HepG2 (cell line): ENCODE data around the gene SMAD7. TPM values are rescaled to one million over a fixed set of nuclear protein-coding genes. Genes with fewer than 3 reads are reported as not detected.

Experiments used
- ATAC-seq: fragments of 200-7000 bp; cut with Tn5 transposase; 3 replicates; pipeline ENCODE4 v1.9.1; 2020; ENCODE audit warnings: mild to moderate bottlenecking, moderate library complexity
- BruUV-seq: library from RNA; stranded (reverse); fragments of 400-500 nt; replicated peaks from 2 replicates; lab custom pipeline; 2021; lab: Mats Ljungman, UMichigan
- CTCF ChIA-PET: fragments of 300-600 bp; formaldehyde crosslinking; extraction: SDS; loops from one replicate; lab custom pipeline; 2021; ENCODE audit warnings: low total read pairs, inconsistent platforms, low intra/inter-chr PET ratio; lab: Yijun Ruan, JAX
- POLR2A ChIA-PET: fragments of 350-600 bp; sonication (Branson Sonifier 250); formaldehyde crosslinking; loops from one replicate; lab custom pipeline; 2020; ENCODE audit warnings: antibody characterized with exemption, inconsistent platforms; lab: Yijun Ruan, JAX
- DNase-seq: peaks from one replicate; pipeline ENCODE4 v3.0.0-alpha.2; 2015; ENCODE audit warnings: low spot score
- FAIRE-seq: peaks from 3 replicates; lab custom pipeline; 2011; peaks lifted over from hg19 to GRCh38; lab: Jason Lieb, UNC
- H2AFZ ChIP-seq: one replicate; pipeline ENCODE4 v1.6.1; 2011; ENCODE audit warnings: low read length, inconsistent platforms
- H3K27ac ChIP-seq: fragments of 300-600 bp; 3 replicates; pipeline ENCODE4 v1.8.0; 2011; ENCODE audit warnings: mixed run types, mild to moderate bottlenecking, mixed read lengths, low read length, inconsistent platforms; ENCODE audit not compliant: insufficient read depth; ENCODE audit errors: extremely low read length
- H3K27me3 ChIP-seq, 2 experiments: fragments of 200-600 bp in 1 of 2; 2 replicates in 1 of 2; 3 replicates in 1 of 2; pipeline versions ENCODE4 v1.6.0 to v1.8.0; 2011; ENCODE audit warnings: low read length in 2 of 2, mild to moderate bottlenecking in 2 of 2, moderate library complexity in 2 of 2, inconsistent platforms in 1 of 2; ENCODE audit not compliant: insufficient read depth in 2 of 2, control insufficient read depth in 1 of 2
- H3K36me3 ChIP-seq, 2 experiments: fragments of 200-600 bp in 1 of 2; replicated peaks in 1 of 2; 2 replicates in 1 of 2; 3 replicates in 1 of 2; pipeline versions ENCODE4 v1.5.1 to v1.8.0; 2011; ENCODE audit warnings: low read length in 2 of 2, inconsistent platforms in 1 of 2; ENCODE audit not compliant: insufficient read depth in 2 of 2, control insufficient read depth in 1 of 2
- H3K4me1 ChIP-seq: 2 replicates; pipeline ENCODE4 v1.5.1; 2012; ENCODE audit warnings: low read length, inconsistent platforms; ENCODE audit not compliant: insufficient read depth
- H3K4me2 ChIP-seq: 2 replicates; pipeline ENCODE4 v1.6.0; 2011; ENCODE audit warnings: low read depth, low read length, inconsistent platforms
- H3K4me3 ChIP-seq, 3 experiments: fragments of 200-600 bp in 1 of 3; sonication (generic), shearing (Covaris generic) in 1 of 3; replicated peaks in 1 of 3; 2 replicates each; pipeline ENCODE4 v1.5.1; 2011 to 2016; ENCODE audit warnings: low read length in 3 of 3, inconsistent platforms in 2 of 3, low read depth in 2 of 3, mild to moderate bottlenecking in 2 of 3, control low read depth in 1 of 3, mixed read lengths in 1 of 3; ENCODE audit not compliant: insufficient read depth in 1 of 3
- H3K79me2 ChIP-seq: one replicate; pipeline ENCODE4 v1.6.1; 2011; ENCODE audit warnings: low read length, inconsistent platforms; ENCODE audit not compliant: insufficient read depth
- H3K9ac ChIP-seq: 2 replicates; pipeline ENCODE4 v1.6.0; 2011; ENCODE audit warnings: mild to moderate bottlenecking, low read depth, low read length, inconsistent platforms; ENCODE audit not compliant: insufficient read depth
- H3K9me3 ChIP-seq: 2 replicates; pipeline ENCODE4 v1.5.1; 2012; ENCODE audit warnings: mild to moderate bottlenecking, low read length
- H4K20me1 ChIP-seq: 2 replicates; pipeline ENCODE4 v1.6.0; 2011; ENCODE audit warnings: inconsistent platforms, mild to moderate bottlenecking, low read length, moderate library complexity; ENCODE audit not compliant: insufficient read depth
- ADNP ChIP-seq: sonication (generic); formaldehyde crosslinking; IDR thresholded peaks from 2 replicates; pipeline ENCODE4 v1.4.0; 2020; ENCODE audit warnings: missing genetic modification reagents
- ATRX ChIP-seq: sonication (generic); formaldehyde crosslinking; IDR thresholded peaks from 2 replicates; pipeline ENCODE4 v1.4.0; 2020; ENCODE audit warnings: missing genetic modification reagents, borderline replicate concordance
- CHD4 ChIP-seq: fragments of 200-600 bp; sonication (generic); IDR thresholded peaks from 2 replicates; pipeline ENCODE4 v1.7.0; 2017; ENCODE audit warnings: mild to moderate bottlenecking, low read length, borderline replicate concordance
- FOXA3 ChIP-seq: IDR thresholded peaks from 2 replicates; pipeline ENCODE4 v1.6.1; 2016; ENCODE audit warnings: missing genetic modification reagents, missing compliant biosample characterization
- TAF1 ChIP-seq: sonication (generic); formaldehyde crosslinking; IDR thresholded peaks from 2 replicates; pipeline ENCODE4 v1.4.0; 2020; ENCODE audit warnings: missing genetic modification reagents
- ZNF337 ChIP-seq: sonication (generic); formaldehyde crosslinking; IDR thresholded peaks from 2 replicates; pipeline ENCODE4 v1.5.1; 2020; ENCODE audit warnings: missing genetic modification reagents, low read depth, mild to moderate bottlenecking, borderline replicate concordance
- ZNF484 ChIP-seq: sonication (generic); formaldehyde crosslinking; IDR thresholded peaks from 2 replicates; pipeline ENCODE4 v1.5.1; 2020; ENCODE audit warnings: mild to moderate bottlenecking, low read depth, missing genetic modification reagents, borderline replicate concordance
- ZNF678 ChIP-seq: sonication (generic); formaldehyde crosslinking; IDR thresholded peaks from 2 replicates; pipeline ENCODE4 v1.4.0; 2020; ENCODE audit warnings: mild to moderate bottlenecking, missing genetic modification reagents
- WGBS: methylation state at CpG from one replicate; pipeline ENCODE4 v1.1.6; 2017; ENCODE audit warnings: low lambda C conversion rate; 5-methylcytosine and 5-hydroxymethylcytosine counted together
- in situ Hi-C: cut with HindIII; loops from 2 replicates; pipeline ENCODE4 v1.10.0; 2017; ENCODE audit warnings: low pct_unique_long_range_greater_than_20kb; ENCODE audit not compliant: extremely low pct_ligation_motif_present
- intact Hi-C: fragments of 100-400 bp; cut with micrococcal nuclease; formaldehyde crosslinking; loops from one replicate; pipeline ENCODE4 v1.10.0; 2022; ENCODE audit not compliant: unreplicated experiment
- polyA plus RNA-seq, 8 experiments: library from polyadenylated mRNA; depleted of rRNA in 3 of 8; stranded (reverse) in 7 of 8; unstranded in 1 of 8; fragments of >200 nt; fragmentation: Illumina TruSeq in 4 of 8; extraction: Trizol in 4 of 8; gene quantifications; 2 replicates each; pipeline versions ENCODE4 v1.2.1 to v1.2.3, GENCODE V29; 2011 to 2016; ENCODE audit warnings: low read depth in 4 of 8, missing spikeins in 1 of 8, mixed read lengths in 1 of 8; ENCODE audit not compliant: insufficient read depth in 1 of 8
- total RNA-seq, 5 experiments: library from RNA; depleted of rRNA; stranded (reverse); fragments of >200 nt; fragmentation: Illumina TruSeq; extraction: Trizol; gene quantifications; 2 replicates each; pipeline ENCODE4 v1.2.3, GENCODE V29; 2016; ENCODE audit warnings: low read depth in 1 of 5
- TF ChIP-seq, protein P1 (sequence below): sonication (generic); formaldehyde crosslinking; IDR thresholded peaks from 2 replicates; pipeline ENCODE4 v1.9.0; 2021; ENCODE audit warnings: missing genetic modification reagents, borderline replicate concordance
- TF ChIP-seq, protein P2 (sequence below): sonication (generic); formaldehyde crosslinking; IDR thresholded peaks from 2 replicates; pipeline ENCODE4 v1.4.0; 2020; ENCODE audit warnings: low read depth, mild to moderate bottlenecking, missing genetic modification reagents
- TF ChIP-seq, protein P3 (sequence below): sonication (generic); formaldehyde crosslinking; IDR thresholded peaks from 2 replicates; pipeline ENCODE4 v1.5.1; 2020; ENCODE audit warnings: missing genetic modification reagents, mild to moderate bottlenecking, borderline replicate concordance

Gene SMAD7
- total and polyA plus RNA-seq, 2 of the 13 experiments (the other 11 are each of a cell fraction or from before 2014, with no cell fraction given): 17.4 to 24.7 TPM

DNA sequence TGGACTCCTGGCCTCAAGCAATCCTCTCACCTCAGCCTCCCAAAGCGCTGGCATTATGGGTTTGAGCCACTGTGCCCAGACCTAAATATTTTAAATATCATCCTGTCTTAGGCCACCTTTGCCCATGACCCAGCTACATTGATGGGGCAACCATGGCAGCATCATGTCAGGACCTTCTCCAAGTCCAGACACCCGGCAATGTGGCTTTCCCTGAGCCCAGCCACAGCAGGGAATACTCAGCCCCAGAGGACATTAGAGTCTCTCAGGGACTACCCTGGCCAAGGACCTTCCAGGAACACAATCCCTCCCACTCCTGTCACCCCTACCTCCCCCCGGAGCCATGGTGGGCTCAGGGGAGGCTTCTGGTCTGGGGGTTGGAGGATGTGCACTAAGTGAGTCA lies 72.8 kb downstream of the SMAD7 start:
- Histone ChIP-seq H3K4me1 (peaks cover 73% of the 10 kb centered on the region), H3K4me3 (no peak overlapping the region), H3K27me3 (no peaks in the 10 kb centered on the region; a peak in 1 of 5 replicates), H2AFZ (no peak overlapping the region), H3K27ac (no peak overlapping the region), H4K20me1 (no peaks in the 10 kb centered on the region), H3K9ac (no peak overlapping the region), H3K36me3 (no peaks in the 10 kb centered on the region), H3K79me2 (no peaks in the 10 kb centered on the region), H3K9me3 (no peaks in the 10 kb centered on the region), H3K4me2 (peak overlapping the region; percentile 95; the same call in 1 of the 2 replicates)
- POLR2A ChIA-PET: no interaction called here
- TF ChIP-seq TAF1 (CRISPR knock-in tag) (0 out of 2 replicates have a peak, but pooled peaks have one; percentile 13), ZNF484 (CRISPR knock-in tag) (no peak)
- no peak for DNase-seq
- no TSS peak for BruUV-seq
- CTCF ChIA-PET: no interaction called here
- intact Hi-C loops (loop anchor here (2.0 kb wide), 1 partner anchor 15 kb away; no protein-coding TSS in a partner anchor), in situ Hi-C loops (no loop called here)
- ATAC-seq: no peak
- WGBS: 65% methylated on average over 3 of the region's 3 CpGs
- no peak for FAIRE-seq

DNA sequence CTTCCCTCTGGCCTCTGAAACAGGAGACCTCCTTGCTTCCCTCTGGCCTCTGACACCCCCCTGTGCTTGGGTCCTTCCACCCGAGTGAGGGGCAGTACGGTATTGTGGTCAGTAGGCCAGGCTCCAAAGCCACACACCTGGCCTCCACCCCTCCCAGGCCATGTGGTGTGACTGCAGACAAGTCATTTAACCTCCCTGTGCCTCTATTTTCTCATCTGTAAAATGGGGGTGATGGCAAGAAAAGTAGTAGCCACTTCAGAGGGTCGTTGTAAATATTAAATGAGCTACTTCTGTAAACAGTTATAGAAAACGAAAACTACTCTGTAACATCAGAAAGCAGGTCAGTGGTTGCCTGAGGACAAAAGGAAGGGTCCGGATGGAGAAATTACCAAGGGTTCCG lies 74.2 kb downstream of the SMAD7 start:
- ChIA-PET POLR2A (interaction anchor here (0.8 to 2.3 kb wide), 2 partner anchors 17 to 18 kb away, joined by 3 to 11 read pairs; no protein-coding TSS in a partner anchor), CTCF (no interaction called here)
- H3K4me1 ChIP-seq: peaks cover 76% of the 10 kb centered on the region
- in situ Hi-C loops: no loop called here
- H3K79me2 ChIP-seq: no peaks in the 10 kb centered on the region
- no peak overlapping the region for H2AFZ ChIP-seq
- H4K20me1 ChIP-seq: no peaks in the 10 kb centered on the region
- 50% methylated on average over 6 of the region's 6 CpGs for WGBS
- no peak for ATAC-seq
- H3K27ac ChIP-seq: no peak overlapping the region
- no peak for DNase-seq
- intact Hi-C loops: loop anchor here (1.0 kb wide), 1 partner anchor 20 kb away; no protein-coding TSS in a partner anchor
- no peaks in the 10 kb centered on the region; a peak in 1 of 5 replicates for H3K27me3 ChIP-seq
- no TSS peak for BruUV-seq
- peak overlapping the region; percentile 74 for H3K4me2 ChIP-seq
- FAIRE-seq: no peak
- no peaks in the 10 kb centered on the region for H3K9me3 ChIP-seq
- no peaks in the 10 kb centered on the region for H3K36me3 ChIP-seq
- peak overlapping the region; percentile 47 for H3K9ac ChIP-seq
- peak overlapping the region in 2 of 3 experiments; percentile 14 to 57; a peak in 3 of 6 replicates for H3K4me3 ChIP-seq
- TF ChIP-seq FOXA3: no peak
- no peak for TF ChIP-seq ATRX (CRISPR knock-in tag)
- TF ChIP-seq, protein P1, sequence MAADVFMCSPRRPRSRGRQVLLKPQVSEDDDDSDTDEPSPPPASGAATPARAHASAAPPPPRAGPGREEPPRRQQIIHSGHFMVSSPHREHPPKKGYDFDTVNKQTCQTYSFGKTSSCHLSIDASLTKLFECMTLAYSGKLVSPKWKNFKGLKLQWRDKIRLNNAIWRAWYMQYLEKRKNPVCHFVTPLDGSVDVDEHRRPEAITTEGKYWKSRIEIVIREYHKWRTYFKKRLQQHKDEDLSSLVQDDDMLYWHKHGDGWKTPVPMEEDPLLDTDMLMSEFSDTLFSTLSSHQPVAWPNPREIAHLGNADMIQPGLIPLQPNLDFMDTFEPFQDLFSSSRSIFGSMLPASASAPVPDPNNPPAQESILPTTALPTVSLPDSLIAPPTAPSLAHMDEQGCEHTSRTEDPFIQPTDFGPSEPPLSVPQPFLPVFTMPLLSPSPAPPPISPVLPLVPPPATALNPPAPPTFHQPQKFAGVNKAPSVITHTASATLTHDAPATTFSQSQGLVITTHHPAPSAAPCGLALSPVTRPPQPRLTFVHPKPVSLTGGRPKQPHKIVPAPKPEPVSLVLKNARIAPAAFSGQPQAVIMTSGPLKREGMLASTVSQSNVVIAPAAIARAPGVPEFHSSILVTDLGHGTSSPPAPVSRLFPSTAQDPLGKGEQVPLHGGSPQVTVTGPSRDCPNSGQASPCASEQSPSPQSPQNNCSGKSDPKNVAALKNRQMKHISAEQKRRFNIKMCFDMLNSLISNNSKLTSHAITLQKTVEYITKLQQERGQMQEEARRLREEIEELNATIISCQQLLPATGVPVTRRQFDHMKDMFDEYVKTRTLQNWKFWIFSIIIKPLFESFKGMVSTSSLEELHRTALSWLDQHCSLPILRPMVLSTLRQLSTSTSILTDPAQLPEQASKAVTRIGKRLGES (CRISPR knock-in tag): no peak
- peak; percentile 69 for TF ChIP-seq ADNP (CRISPR knock-in tag)
- TF ChIP-seq CHD4: peak; percentile 97
- TF ChIP-seq ZNF337 (CRISPR knock-in tag): no peak
- TF ChIP-seq, protein P2, sequence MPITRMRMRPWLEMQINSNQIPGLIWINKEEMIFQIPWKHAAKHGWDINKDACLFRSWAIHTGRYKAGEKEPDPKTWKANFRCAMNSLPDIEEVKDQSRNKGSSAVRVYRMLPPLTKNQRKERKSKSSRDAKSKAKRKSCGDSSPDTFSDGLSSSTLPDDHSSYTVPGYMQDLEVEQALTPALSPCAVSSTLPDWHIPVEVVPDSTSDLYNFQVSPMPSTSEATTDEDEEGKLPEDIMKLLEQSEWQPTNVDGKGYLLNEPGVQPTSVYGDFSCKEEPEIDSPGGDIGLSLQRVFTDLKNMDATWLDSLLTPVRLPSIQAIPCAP (CRISPR knock-in tag): no peak
- TF ChIP-seq ZNF678 (CRISPR knock-in tag): no peak
- TF ChIP-seq, protein P3, sequence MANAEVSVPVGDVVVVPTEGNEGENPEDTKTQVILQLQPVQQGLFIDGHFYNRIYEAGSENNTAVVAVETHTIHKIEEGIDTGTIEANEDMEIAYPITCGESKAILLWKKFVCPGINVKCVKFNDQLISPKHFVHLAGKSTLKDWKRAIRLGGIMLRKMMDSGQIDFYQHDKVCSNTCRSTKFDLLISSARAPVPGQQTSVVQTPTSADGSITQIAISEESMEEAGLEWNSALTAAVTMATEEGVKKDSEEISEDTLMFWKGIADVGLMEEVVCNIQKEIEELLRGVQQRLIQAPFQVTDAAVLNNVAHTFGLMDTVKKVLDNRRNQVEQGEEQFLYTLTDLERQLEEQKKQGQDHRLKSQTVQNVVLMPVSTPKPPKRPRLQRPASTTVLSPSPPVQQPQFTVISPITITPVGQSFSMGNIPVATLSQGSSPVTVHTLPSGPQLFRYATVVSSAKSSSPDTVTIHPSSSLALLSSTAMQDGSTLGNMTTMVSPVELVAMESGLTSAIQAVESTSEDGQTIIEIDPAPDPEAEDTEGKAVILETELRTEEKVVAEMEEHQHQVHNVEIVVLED: no peak
